ENCODE measurements around the gene DST.

The DST gene

GRCh38 chr6:56433119-56433518 lies 209.6 kb downstream of the DST start:
- no peak for DNase-seq (ENCODE audit: low spot score)

- no peak for DNase-seq (ENCODE audit: low spot score)
These were observed 210.5 kb downstream of the DST start for GRCh38 chr6:56432194-56432593.

- no peak for DNase-seq (ENCODE audit: low spot score)
These were observed 211.8 kb downstream of the DST start for GRCh38 chr6:56430629-56431600.

GRCh38 chr6:56424542-56425083 lies 218.1 kb downstream of the DST start:
- DNase-seq (ENCODE audit: low spot score), result no peak

- no peak for DNase-seq (ENCODE audit: low spot score)
These were observed 218.6 kb downstream of the DST start for GRCh38 chr6:56424064-56424463.

GRCh38 chr6:56420296-56420695 lies 222.4 kb downstream of the DST start:
- DNase-seq (ENCODE audit: low spot score), result no peak

- no peak for DNase-seq (ENCODE audit: low spot score)
These were observed 223.5 kb downstream of the DST start for GRCh38 chr6:56419191-56419590.

- DNase-seq (ENCODE audit: low spot score), result no peak
These were observed 224.9 kb downstream of the DST start for GRCh38 chr6:56417823-56418222.

- DNase-seq (ENCODE audit: low spot score), result no peak
These were observed 226.4 kb downstream of the DST start for GRCh38 chr6:56416247-56416646.

GRCh38 chr6:56408976-56409375 lies 233.7 kb downstream of the DST start:
- no peak for DNase-seq (ENCODE audit: low spot score)
